GM18909 (cell line): Measurements from ENCODE around the gene PSMA7.
"Not testable (repeated sequence)": the region's sequence is repeated elsewhere in the genome, so short reads cannot be mapped to it uniquely, and the experiment has no call there.

Experiments used
- ATAC-seq: cut with Tn5 transposase; IDR thresholded peaks from one replicate; pipeline ENCODE4 v1.9.1; 2021; ENCODE audit warnings: mild to moderate bottlenecking; ENCODE audit not compliant: unreplicated experiment, poor library complexity

PSMA7 gene

GRCh38 chr20:62122654-62123449 is 20.3 kb downstream of the PSMA7 start:
- ATAC-seq = peak; percentile 15

GRCh38 chr20:62121776-62122653 is 21.2 kb downstream of the PSMA7 start, which contains the start of gene LSM14B:
LSM14B (plus strand) TSS chr20:62122475; CDS start chr20:62122667, 192 bp downstream.
- ATAC-seq = peak; percentile 82

GRCh38 chr20:62120990-62121775 is 22.0 kb downstream of the PSMA7 start:
- ATAC-seq = peak; percentile 9

- no peak for ATAC-seq
These were observed 22.8 kb downstream of the PSMA7 start for GRCh38 chr20:62120365-62120762.

GRCh38 chr20:62119591-62120364 is 23.4 kb downstream of the PSMA7 start:
- ATAC-seq = no peak

- no peak for ATAC-seq
These were observed 24.1 kb downstream of the PSMA7 start for GRCh38 chr20:62119115-62119514.

GRCh38 chr20:62118113-62119043 is 24.8 kb downstream of the PSMA7 start:
- no peak for ATAC-seq

- ATAC-seq = no peak
These were observed 25.5 kb downstream of the PSMA7 start for GRCh38 chr20:62117658-62118057.

- ATAC-seq = no peak
These were observed 25.9 kb downstream of the PSMA7 start for GRCh38 chr20:62117362-62117646.

- no peak for ATAC-seq
These were observed 26.4 kb downstream of the PSMA7 start for GRCh38 chr20:62116558-62117361.

- ATAC-seq = not testable (repeated sequence)
These were observed 27.3 kb downstream of the PSMA7 start for GRCh38 chr20:62115800-62116407.

- no peak for ATAC-seq
These were observed 28.3 kb downstream of the PSMA7 start for GRCh38 chr20:62114894-62115293.

GRCh38 chr20:62112368-62112767 is 30.8 kb downstream of the PSMA7 start:
- ATAC-seq = no peak

- ATAC-seq = no peak
These were observed 32.0 kb downstream of the PSMA7 start for GRCh38 chr20:62111148-62111547.

- ATAC-seq = no peak
These were observed 37.6 kb downstream of the PSMA7 start for GRCh38 chr20:62105592-62105991.

- ATAC-seq = no peak
These were observed 38.3 kb downstream of the PSMA7 start for GRCh38 chr20:62104791-62105345.

- ATAC-seq = no peak
These were observed 38.9 kb downstream of the PSMA7 start for GRCh38 chr20:62104234-62104789.
